Neuronal stem cell (in vitro differentiated cells): Measurements from ENCODE around the gene CHTF18.

Experiments used
- DNase-seq: peaks from one replicate; pipeline ENCODE4 v3.0.0-alpha.2; 2013; ENCODE audit warnings: low spot score
- H2AFZ ChIP-seq: one replicate; pipeline ENCODE4 v1.6.1; 2013; ENCODE audit warnings: mild to moderate bottlenecking, low read length, inconsistent platforms
- H2AK5ac ChIP-seq: 2 replicates; pipeline ENCODE4 v1.6.1; 2013; ENCODE audit warnings: low read depth, mild to moderate bottlenecking, inconsistent platforms, low read length, moderate library complexity, mixed read lengths
- H2BK120ac ChIP-seq: 2 replicates; pipeline ENCODE4 v1.6.1; 2013; ENCODE audit warnings: low read depth, mild to moderate bottlenecking, inconsistent platforms, low read length, moderate library complexity, mixed read lengths
- H2BK12ac ChIP-seq: one replicate; pipeline ENCODE4 v1.6.1; 2013; ENCODE audit warnings: low read length, inconsistent platforms
- H2BK15ac ChIP-seq: 2 replicates; pipeline ENCODE4 v1.6.1; 2013; ENCODE audit warnings: mild to moderate bottlenecking, low read length, inconsistent platforms, mixed read lengths
- H2BK5ac ChIP-seq: one replicate; pipeline ENCODE4 v1.6.1; 2013; ENCODE audit warnings: inconsistent platforms, mild to moderate bottlenecking, low read length, moderate library complexity
- H3K14ac ChIP-seq: one replicate; pipeline ENCODE4 v1.6.1; 2013; ENCODE audit warnings: low read length, inconsistent platforms
- H3K18ac ChIP-seq: 2 replicates; pipeline ENCODE4 v1.6.1; 2013; ENCODE audit warnings: low read length, inconsistent platforms
- H3K23ac ChIP-seq: 2 replicates; pipeline ENCODE4 v1.6.1; 2013; ENCODE audit warnings: low read depth, mild to moderate bottlenecking, mixed read lengths, low read length, inconsistent platforms; ENCODE audit not compliant: poor library complexity
- H3K27ac ChIP-seq: replicated peaks from 3 replicates; pipeline ENCODE4 v1.5.1; 2013; ENCODE audit warnings: low read length, inconsistent platforms
- H3K27me3 ChIP-seq, 3 experiments: 2 replicates each; pipeline ENCODE4 v1.6.1; 2013; ENCODE audit warnings: low read length in 3 of 3, mild to moderate bottlenecking in 2 of 3, inconsistent platforms in 1 of 3, low read depth in 1 of 3, mixed read lengths in 1 of 3, moderate library complexity in 1 of 3; ENCODE audit not compliant: control insufficient read depth in 3 of 3, insufficient read depth in 3 of 3
- H3K36me3 ChIP-seq, 2 donors: replicated peaks in 1 of 2; 2 replicates each; pipeline ENCODE4 v1.6.1; 2013; ENCODE audit warnings: low read length in 2 of 2; ENCODE audit not compliant: control insufficient read depth in 2 of 2, insufficient read depth in 2 of 2
- H3K4ac ChIP-seq: 2 replicates; pipeline ENCODE4 v1.6.1; 2013; ENCODE audit warnings: inconsistent platforms, mild to moderate bottlenecking, low read length, moderate library complexity
- H3K4me1 ChIP-seq, 2 donors: 1 replicate in 1 of 2; 2 replicates in 1 of 2; pipeline ENCODE4 v1.6.1; 2013; ENCODE audit warnings: low read length in 2 of 2, low read depth in 1 of 2; ENCODE audit not compliant: control insufficient read depth in 2 of 2, insufficient read depth in 1 of 2
- H3K4me2 ChIP-seq: one replicate; pipeline ENCODE4 v1.6.1; 2013; ENCODE audit warnings: mild to moderate bottlenecking, low read length, inconsistent platforms; ENCODE audit not compliant: insufficient read depth, poor library complexity, severe bottlenecking
- H3K4me3 ChIP-seq, 2 donors: 2 replicates each; pipeline ENCODE4 v1.5.1; 2013; ENCODE audit warnings: low read length in 2 of 2, mild to moderate bottlenecking in 2 of 2, inconsistent platforms in 1 of 2, moderate library complexity in 1 of 2
- H3K79me1 ChIP-seq: one replicate; pipeline ENCODE4 v1.6.1; 2013; ENCODE audit warnings: low read depth, mild to moderate bottlenecking, inconsistent platforms, low read length, moderate library complexity
- H3K9ac ChIP-seq: one replicate; pipeline ENCODE4 v1.6.1; 2013; ENCODE audit warnings: mild to moderate bottlenecking, low read depth, low read length, inconsistent platforms; ENCODE audit not compliant: poor library complexity
- H3K9me3 ChIP-seq, 2 donors: replicated peaks in 1 of 2; 2 replicates each; pipeline versions ENCODE3 to v1.6.1; 2013; ENCODE audit warnings: low read length in 2 of 2, mild to moderate bottlenecking in 2 of 2, inconsistent platforms in 1 of 2, low read depth in 1 of 2, mixed read lengths in 1 of 2, moderate library complexity in 1 of 2; ENCODE audit not compliant: control insufficient read depth in 2 of 2, insufficient read depth in 1 of 2
- H4K8ac ChIP-seq: one replicate; pipeline ENCODE4 v1.6.1; 2013; ENCODE audit warnings: low read depth, mild to moderate bottlenecking, inconsistent platforms, low read length, moderate library complexity
- H4K91ac ChIP-seq: one replicate; pipeline ENCODE4 v1.6.1; 2013; ENCODE audit warnings: low read length, low read depth, mild to moderate bottlenecking, inconsistent platforms; ENCODE audit not compliant: poor library complexity
- WGBS, 2 donors: extraction: QIAGEN DNeasy Blood & Tissue Kit; methylation state at CpG; one replicate each; pipeline ENCODE4 v1.1.7; 2013; ENCODE audit warnings: missing lambda C conversion rate in 2 of 2, mixed read lengths in 1 of 2; ENCODE audit not compliant: insufficient read length in 2 of 2, insufficient replicate concordance in 1 of 2; ENCODE audit errors: extremely low coverage in 2 of 2; 5-methylcytosine and 5-hydroxymethylcytosine counted together

Gene CHTF18

DNA sequence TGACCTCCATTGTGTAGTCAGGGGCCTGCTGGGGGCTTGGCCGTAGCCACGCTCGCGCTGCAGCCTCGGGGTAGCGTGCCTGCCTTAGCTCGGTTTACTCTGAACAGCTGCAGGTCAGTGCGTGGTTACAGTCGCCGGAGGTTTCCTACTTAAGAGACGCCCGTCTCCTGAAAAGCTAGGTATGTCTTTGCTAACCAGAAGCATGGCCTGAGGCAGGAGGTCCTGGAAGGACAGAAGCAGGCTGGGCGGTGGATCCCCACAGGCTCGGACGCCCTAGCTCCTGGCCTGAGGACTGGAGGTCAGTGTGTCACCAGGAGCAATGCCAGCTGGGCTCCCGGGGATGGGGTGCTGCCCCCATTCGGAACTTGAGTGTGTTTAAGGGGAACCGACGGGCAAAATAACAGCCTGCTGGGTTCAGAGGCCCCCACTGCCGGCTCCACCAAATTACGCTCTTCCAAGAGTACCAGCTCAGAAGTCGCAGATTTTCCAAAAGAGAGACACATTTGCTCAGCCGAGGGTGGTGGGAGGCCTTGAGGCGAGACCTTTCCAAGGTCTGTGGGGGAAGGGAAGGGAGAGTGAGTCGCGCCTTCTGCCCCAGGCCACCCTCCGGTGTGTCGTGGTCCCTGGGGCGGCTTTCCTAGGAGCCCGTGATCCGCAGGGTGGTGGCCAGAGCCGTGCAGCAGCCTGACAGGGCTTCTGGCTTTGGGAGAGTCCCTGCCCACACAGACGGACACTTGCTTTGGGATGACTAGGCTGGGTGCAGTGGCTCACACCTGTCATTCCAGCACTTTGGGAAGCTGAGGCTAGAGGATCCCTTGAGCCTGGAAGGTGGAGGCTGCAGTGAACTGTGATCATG lies 16.0 kb downstream of the CHTF18 start:
- no peak overlapping the region for H2AFZ ChIP-seq
- H3K23ac ChIP-seq = no peak overlapping the region
- no peak overlapping the region for H3K4me3 ChIP-seq
- H2AK5ac ChIP-seq = no peak overlapping the region
- no peak overlapping the region for H3K27ac ChIP-seq
- H2BK12ac ChIP-seq = no peak overlapping the region
- no peak overlapping the region for H3K4ac ChIP-seq
- no peak overlapping the region for H2BK5ac ChIP-seq
- no peak overlapping the region for H3K4me2 ChIP-seq
- H2BK15ac ChIP-seq = no peak overlapping the region
- H4K8ac ChIP-seq = no peak overlapping the region
- H3K14ac ChIP-seq = no peak overlapping the region
- H3K4me1 ChIP-seq = peaks cover 13 to 15% of the 10 kb centered on the region in 2 donors
- peaks cover 2 to 7% of the 10 kb centered on the region in 2 donors for H3K9me3 ChIP-seq
- H3K36me3 ChIP-seq = no peaks in the 10 kb centered on the region
- no peak for DNase-seq
- H2BK120ac ChIP-seq = no peak overlapping the region
- H4K91ac ChIP-seq = no peak overlapping the region
- no peak overlapping the region for H3K9ac ChIP-seq
- peaks cover 5% of the 10 kb centered on the region for H3K79me1 ChIP-seq
- no peak overlapping the region for H3K18ac ChIP-seq
- peaks cover 0 to 39% (median 13%) of the 10 kb centered on the region in 3 experiments for H3K27me3 ChIP-seq
- WGBS, 2 donors = no CpG with 5 or more reads among the region's 33 CpGs

DNA sequence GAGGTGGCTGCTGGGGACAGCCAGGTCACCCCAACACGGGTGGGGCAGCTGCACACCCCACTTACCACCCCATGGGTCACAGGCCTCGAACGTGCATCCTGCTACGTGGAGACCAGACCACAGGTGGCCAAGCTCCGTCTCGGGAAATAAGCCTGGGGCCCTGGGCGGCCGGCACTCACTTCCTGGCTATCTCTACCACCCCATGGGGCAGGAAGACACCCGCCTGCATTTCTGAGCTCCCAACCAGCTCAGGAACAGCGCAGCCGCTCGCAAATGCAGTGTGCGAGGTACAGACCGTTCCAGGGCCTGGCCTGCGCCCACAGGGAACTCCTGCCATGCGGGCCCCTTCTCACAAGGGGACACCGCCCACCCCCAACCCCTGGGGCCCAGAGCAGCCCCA lies 17.1 kb downstream of the CHTF18 start:
- Histone ChIP-seq H3K27me3 (peaks cover 0 to 34% (median 7%) of the 10 kb centered on the region in 3 experiments), H3K4me2 (no peak overlapping the region), H2BK15ac (no peak overlapping the region), H4K8ac (no peak overlapping the region), H3K79me1 (peaks cover 5% of the 10 kb centered on the region), H3K27ac (no peak overlapping the region), H3K9me3 (peaks cover 5 to 7% of the 10 kb centered on the region in 2 donors), H2BK120ac (no peak overlapping the region), H4K91ac (no peak overlapping the region), H3K9ac (no peak overlapping the region), H2AFZ (no peak overlapping the region), H3K14ac (no peak overlapping the region), H2BK5ac (no peak overlapping the region), H2BK12ac (no peak overlapping the region), H3K36me3 (no peaks in the 10 kb centered on the region), H2AK5ac (peak overlapping the region; percentile 46), H3K4me1 (peaks cover 9 to 10% of the 10 kb centered on the region in 2 donors), H3K4ac (no peak overlapping the region), H3K18ac (no peak overlapping the region), H3K23ac (no peak overlapping the region), H3K4me3 (no peak overlapping the region)
- no CpG with 5 or more reads among the region's 17 CpGs for WGBS, 2 donors
- DNase-seq = no peak

DNA sequence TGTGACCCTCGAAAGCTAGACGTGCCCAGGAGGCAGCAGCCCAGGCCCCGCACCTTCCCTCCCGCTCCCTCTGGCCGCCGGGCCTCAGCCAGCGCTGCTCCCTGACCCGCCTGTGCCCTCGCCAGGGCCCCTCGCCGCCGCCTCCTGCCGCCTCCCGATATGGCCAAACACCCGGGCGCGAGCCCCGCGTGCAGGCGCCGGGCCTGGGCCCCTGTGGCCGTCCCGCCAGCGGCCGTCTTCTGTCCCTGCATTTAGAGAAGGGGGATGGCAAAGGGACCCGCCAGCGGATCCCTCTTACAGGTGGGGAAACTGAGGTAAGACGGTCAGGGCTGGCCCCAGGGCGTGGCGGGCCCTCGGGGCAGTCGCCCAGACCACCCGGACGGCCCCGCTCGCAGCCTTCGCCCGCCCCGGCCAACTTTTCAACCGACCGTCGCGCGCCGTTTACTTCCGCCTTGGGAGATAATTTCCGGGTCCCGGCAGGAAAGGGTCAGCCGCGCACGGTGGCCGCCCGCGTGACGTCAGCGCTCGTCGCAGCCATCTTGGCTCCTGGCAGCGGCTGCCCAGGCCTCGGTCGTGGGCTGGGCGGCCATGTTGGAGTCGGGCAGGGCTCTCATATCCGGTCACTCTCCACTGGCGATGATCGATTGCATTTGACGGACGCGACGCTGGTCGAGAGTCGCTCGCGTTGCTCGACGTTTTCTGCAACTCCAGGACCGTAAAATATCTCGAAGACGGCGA lies 19.1 kb downstream of the CHTF18 start:
- no CpG with 5 or more reads among the region's 80 CpGs for WGBS, 2 donors
- no peak overlapping the region for H4K91ac ChIP-seq
- peak overlapping the region; percentile 83 for H3K4me2 ChIP-seq
- H3K4me3 ChIP-seq = peak overlapping the region; percentile 68 to 92
- no peak overlapping the region for H3K27ac ChIP-seq
- H3K4me1 ChIP-seq = peaks cover 3% of the 10 kb centered on the region in 2 donors
- H2BK5ac ChIP-seq = no peak overlapping the region
- no peak overlapping the region for H2BK120ac ChIP-seq
- peak overlapping the region; percentile 86 for H4K8ac ChIP-seq
- H3K27me3 ChIP-seq = peaks cover 0 to 22% (median 1%) of the 10 kb centered on the region in 3 experiments
- H2BK15ac ChIP-seq = no peak overlapping the region
- no peaks in the 10 kb centered on the region for H3K36me3 ChIP-seq
- peak overlapping the region; percentile 92 for H3K9ac ChIP-seq
- peak overlapping the region; percentile 60 for H3K23ac ChIP-seq
- DNase-seq = peak; percentile 87
- H2BK12ac ChIP-seq = no peak overlapping the region
- H3K4ac ChIP-seq = no peak overlapping the region
- peaks cover 6% of the 10 kb centered on the region for H3K79me1 ChIP-seq
- no peak overlapping the region for H3K14ac ChIP-seq
- H3K18ac ChIP-seq = peak overlapping the region; percentile 93
- H2AFZ ChIP-seq = peak overlapping the region; percentile 84
- H2AK5ac ChIP-seq = peak overlapping the region; percentile 98
- H3K9me3 ChIP-seq = peaks cover 5 to 13% of the 10 kb centered on the region in 2 donors

DNA sequence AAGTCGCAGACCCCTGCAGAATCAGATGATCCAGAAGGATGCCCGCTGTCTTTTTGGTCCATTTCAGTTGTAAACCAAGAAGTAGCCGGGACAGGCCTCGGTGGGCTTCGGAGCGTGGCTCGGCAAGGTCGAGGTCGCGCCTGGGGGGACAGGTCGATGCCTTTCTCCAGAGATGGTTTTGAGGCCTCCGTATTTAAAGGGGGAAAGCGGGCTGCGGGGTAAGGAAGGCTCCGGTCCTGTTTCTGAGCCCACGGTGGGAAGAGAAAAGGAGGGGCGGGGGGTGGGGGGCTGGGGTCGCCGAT lies 19.6 kb downstream of the CHTF18 start:
- Histone ChIP-seq H3K27me3 (peaks cover 0 to 25% (median 1%) of the 10 kb centered on the region in 3 experiments), H3K4me3 (peak overlapping the region; percentile 68 to 83), H2AFZ (peak overlapping the region; percentile 84), H4K91ac (no peak overlapping the region), H2BK15ac (no peak overlapping the region), H3K36me3 (no peaks in the 10 kb centered on the region), H3K23ac (peak overlapping the region; percentile 60), H3K4me1 (peaks cover 3 to 4% of the 10 kb centered on the region in 2 donors), H3K14ac (no peak overlapping the region), H2AK5ac (peak overlapping the region; percentile 49), H3K9me3 (peaks cover 5 to 13% of the 10 kb centered on the region in 2 donors), H2BK12ac (no peak overlapping the region), H3K27ac (no peak overlapping the region), H2BK120ac (no peak overlapping the region), H2BK5ac (no peak overlapping the region), H3K9ac (peak overlapping the region; percentile 70), H3K18ac (peak overlapping the region; percentile 92), H4K8ac (peak overlapping the region; percentile 33), H3K4ac (no peak overlapping the region), H3K4me2 (peak overlapping the region; percentile 72), H3K79me1 (peaks cover 6% of the 10 kb centered on the region)
- no peak for DNase-seq
- WGBS, 2 donors = no CpG with 5 or more reads among the region's 19 CpGs
